Measurements from ENCODE around the gene CDKN3. TPM values are rescaled to one million over a fixed set of nuclear protein-coding genes. Genes with fewer than 3 reads are reported as not detected.
"Not testable (repeated sequence)": the region's sequence is repeated elsewhere in the genome, so short reads cannot be mapped to it uniquely, and the experiment has no call there.

Gene CDKN3
- total RNA-seq, 1 donor from 2014 or later, result 3.5 TPM

GRCh38 chr14:54370323-54371198 is 26.2 kb upstream of the CDKN3 start:
- no peak for DNase-seq (ENCODE audit: low read depth)

- no peak for DNase-seq (ENCODE audit: low read depth)
These were observed 22.5 kb upstream of the CDKN3 start for GRCh38 chr14:54374117-54374884.

GRCh38 chr14:54377501-54377900 is 19.3 kb upstream of the CDKN3 start:
- DNase-seq (ENCODE audit: low read depth), result no peak

- not testable (repeated sequence) for DNase-seq (ENCODE audit: low read depth)
These were observed 17.9 kb upstream of the CDKN3 start for GRCh38 chr14:54378893-54379292.

- DNase-seq (ENCODE audit: low read depth), result not testable (repeated sequence)
These were observed 16.2 kb upstream of the CDKN3 start for GRCh38 chr14:54380558-54380957.

- no peak for DNase-seq (ENCODE audit: low read depth)
These were observed 15.0 kb upstream of the CDKN3 start for GRCh38 chr14:54381821-54382220.

GRCh38 chr14:54383835-54384234 is 13.0 kb upstream of the CDKN3 start:
- no peak for DNase-seq (ENCODE audit: low read depth)

- DNase-seq (ENCODE audit: low read depth), result no peak
These were observed 11.3 kb upstream of the CDKN3 start for GRCh38 chr14:54385556-54385955.

GRCh38 chr14:54387328-54387727 is 9.5 kb upstream of the CDKN3 start:
- no peak for DNase-seq (ENCODE audit: low read depth)

- DNase-seq (ENCODE audit: low read depth), result no peak
These were observed 4.5 kb upstream of the CDKN3 start for GRCh38 chr14:54392131-54392859.

GRCh38 chr14:54392986-54393884 is 3.6 kb upstream of the CDKN3 start:
- DNase-seq (ENCODE audit: low read depth), result not testable (repeated sequence)

- DNase-seq (ENCODE audit: low read depth), result no peak
These were observed 2.2 kb upstream of the CDKN3 start for GRCh38 chr14:54394596-54394995.

GRCh38 chr14:54395284-54395683 is 1.5 kb upstream of the CDKN3 start:
- no peak for DNase-seq (ENCODE audit: low read depth)

GRCh38 chr14:54395716-54396115 is 1.1 kb upstream of the CDKN3 start:
- no peak for DNase-seq (ENCODE audit: low read depth)

- no peak for DNase-seq (ENCODE audit: low read depth)
These were observed 669 bp upstream of the CDKN3 start for GRCh38 chr14:54396183-54396492.

GRCh38 chr14:54399560-54399959 is 2.8 kb downstream of the CDKN3 start:
- no peak for DNase-seq (ENCODE audit: low read depth)

GRCh38 chr14:54403401-54404005 is 6.7 kb downstream of the CDKN3 start:
- not testable (repeated sequence) for DNase-seq (ENCODE audit: low read depth)

- DNase-seq (ENCODE audit: low read depth), result no peak
These were observed 13.4 kb downstream of the CDKN3 start for GRCh38 chr14:54410215-54410614.

GRCh38 chr14:54411371-54411770 is 14.6 kb downstream of the CDKN3 start:
- no peak for DNase-seq (ENCODE audit: low read depth)

- peak; percentile 56 for DNase-seq (ENCODE audit: low read depth)
These were observed 23.8 kb downstream of the CDKN3 start for GRCh38 chr14:54420478-54421142.
